Panc1 (cell line): ENCODE measurements around the gene SMIM35. TPM values are rescaled to one million over a fixed set of nuclear protein-coding genes. Genes with fewer than 3 reads are reported as not detected.

Source experiments
- ATAC-seq: fragments of 200-7000 bp; cut with Tn5 transposase; 2 replicates; pipeline ENCODE4 v1.9.1; 2020; ENCODE audit warnings: mild to moderate bottlenecking, moderate library complexity
- BruUV-seq: library from RNA; stranded (reverse); fragments of 400-500 nt; replicated peaks from 2 replicates; lab custom pipeline; 2021; lab: Mats Ljungman, UMichigan
- CTCF ChIA-PET: fragments of 300-600 bp; sonication (Branson Sonifier 250); formaldehyde crosslinking; loops from one replicate; lab custom pipeline; 2022; ENCODE audit warnings: antibody characterized with exemption; lab: Charles Lee
- POLR2A ChIA-PET: fragments of 300-600 bp; sonication (Branson Sonifier 250); formaldehyde crosslinking; loops from one replicate; lab custom pipeline; 2022; ENCODE audit warnings: antibody characterized with exemption; lab: Charles Lee
- DNase-seq: peaks from one replicate; pipeline ENCODE4 v3.0.0-alpha.2; 2010; ENCODE audit warnings: low read depth, low spot score
- H3K27ac ChIP-seq: 2 replicates; pipeline ENCODE4 v1.5.1; 2011; ENCODE audit warnings: mild to moderate bottlenecking, low read length, inconsistent platforms
- H3K27me3 ChIP-seq: fragments of 200-500 bp; sonication (Bioruptor generic); 2 replicates; pipeline ENCODE4 v1.6.0; 2014; ENCODE audit warnings: low read length, inconsistent platforms; ENCODE audit not compliant: control insufficient read depth, insufficient read depth
- H3K36me3 ChIP-seq: fragments of 200-500 bp; sonication (Bioruptor generic); 2 replicates; pipeline ENCODE4 v1.5.1; 2014; ENCODE audit warnings: inconsistent platforms, mild to moderate bottlenecking, low read length, moderate library complexity; ENCODE audit not compliant: control insufficient read depth, insufficient read depth
- H3K4me1 ChIP-seq: 2 replicates; pipeline ENCODE4 v1.5.1; 2011; ENCODE audit warnings: inconsistent platforms, mild to moderate bottlenecking, low read length, moderate library complexity; ENCODE audit not compliant: control insufficient read depth, insufficient read depth
- H3K4me3 ChIP-seq, 2 experiments: 2 replicates each; pipeline ENCODE4 v1.5.1; 2011 to 2012; ENCODE audit warnings: low read depth in 2 of 2, low read length in 2 of 2, mild to moderate bottlenecking in 2 of 2, inconsistent platforms in 1 of 2, moderate library complexity in 1 of 2
- H3K9me3 ChIP-seq: fragments of 200-500 bp; sonication (Bioruptor generic); 2 replicates; pipeline ENCODE4 v1.5.1; 2014; ENCODE audit warnings: low read depth, mild to moderate bottlenecking, inconsistent platforms, low read length, moderate library complexity; ENCODE audit not compliant: control insufficient read depth, insufficient read depth
- CTCF ChIP-seq: fragments of 450-650 bp; IDR thresholded peaks from 2 replicates; pipeline ENCODE4 v1.5.1; 2017; ENCODE audit warnings: mild to moderate bottlenecking
- POLR2AphosphoS5 ChIP-seq: IDR thresholded peaks from 2 replicates; pipeline ENCODE4 v1.6.1; 2012; ENCODE audit warnings: mild to moderate bottlenecking, low read depth, low read length, moderate library complexity
- REST ChIP-seq, 2 experiments: IDR thresholded peaks; 2 replicates each; pipeline ENCODE4 v1.6.1; 2011 to 2012; ENCODE audit warnings: low read depth in 2 of 2, control low read depth in 1 of 2, low read length in 1 of 2, mild to moderate bottlenecking in 1 of 2, moderate library complexity in 1 of 2; ENCODE audit not compliant: insufficient read depth in 1 of 2
- SIN3A ChIP-seq: IDR thresholded peaks from 2 replicates; pipeline ENCODE4 v1.6.1; 2012; ENCODE audit warnings: low read depth, mild to moderate bottlenecking, low read length, moderate library complexity, borderline replicate concordance; ENCODE audit not compliant: insufficient read depth
- TCF7L2 ChIP-seq: IDR thresholded peaks from 2 replicates; pipeline ENCODE4 v1.6.1; 2011; ENCODE audit warnings: mild to moderate bottlenecking, low read depth, low read length, inconsistent platforms
- in situ Hi-C: cut with HindIII; loops from 2 replicates; pipeline ENCODE4 v1.10.0; 2016; ENCODE audit warnings: low sequenced_read_pairs, low pct_unique_long_range_greater_than_20kb
- intact Hi-C: fragments of 100-400 bp; cut with micrococcal nuclease; formaldehyde crosslinking; loops from one replicate; pipeline ENCODE4 v1.10.0; 2022; ENCODE audit not compliant: unreplicated experiment
- total RNA-seq: library from RNA; stranded (reverse); gene quantifications from one replicate; pipeline ENCODE4 v1.2.1, GENCODE V29; 2021; ENCODE audit not compliant: unreplicated experiment

The SMIM35 gene
- total RNA-seq, 1 experiment from 2014 or later = not detected

- CTCF ChIA-PET = no interaction called here
- POLR2A ChIA-PET = no interaction called here
- no peak for DNase-seq
- no peak for ATAC-seq
- in situ Hi-C loops (no loop called here), intact Hi-C loops (no loop called here)
- Histone ChIP-seq H3K4me3 (no peak overlapping the region), H3K27me3 (no peaks in the 10 kb centered on the region; the same call in 1 of the 2 replicates), H3K4me1 (no peaks in the 10 kb centered on the region), H3K36me3 (no peaks in the 10 kb centered on the region), H3K27ac (no peak overlapping the region), H3K9me3 (no peaks in the 10 kb centered on the region)
- BruUV-seq = no TSS peak
- no peak for TF ChIP-seq TCF7L2
- TF ChIP-seq CTCF = no peak
- no peak for TF ChIP-seq POLR2AphosphoS5
- TF ChIP-seq SIN3A = no peak
- no peak for TF ChIP-seq REST (IDR thresholded peaks at IDR 0.05; ENCODE audit: insufficient read depth in 1 of 2, low read depth in 2 of 2, low read length in 1 of 2)
Measured at GRCh38 chr11:118056806-118057205, 30.0 kb downstream of the SMIM35 start.

GRCh38 chr11:118055966-118056365, 30.8 kb downstream of the SMIM35 start:
- ChIA-PET POLR2A (no interaction called here), CTCF (no interaction called here)
- DNase-seq = no peak
- no peak overlapping the region for H3K4me3 ChIP-seq
- no peak for TF ChIP-seq REST (IDR thresholded peaks at IDR 0.05; ENCODE audit: insufficient read depth in 1 of 2, low read depth in 2 of 2, low read length in 1 of 2)
- TF ChIP-seq TCF7L2 = no peak
- no peak for TF ChIP-seq CTCF
- no peak for TF ChIP-seq POLR2AphosphoS5
- TF ChIP-seq SIN3A = no peak
- intact Hi-C loops (no loop called here), in situ Hi-C loops (no loop called here)
- BruUV-seq = no TSS peak
- no peak overlapping the region for H3K27ac ChIP-seq
- H3K4me1 ChIP-seq = no peaks in the 10 kb centered on the region
- H3K9me3 ChIP-seq = no peaks in the 10 kb centered on the region
- ATAC-seq = no peak
- no peaks in the 10 kb centered on the region for H3K36me3 ChIP-seq
- H3K27me3 ChIP-seq = no peaks in the 10 kb centered on the region; the same call in 1 of the 2 replicates
